GM21619 (cell line): ENCODE data around the gene FAM227B.
"Not testable (repeated sequence)": the region's sequence is repeated elsewhere in the genome, so short reads cannot be mapped to it uniquely, and the experiment has no call there.

Experiments used
- ATAC-seq: cut with Tn5 transposase; IDR thresholded peaks from one replicate; pipeline ENCODE4 v1.9.1; 2021; ENCODE audit not compliant: unreplicated experiment

The FAM227B gene

DNA sequence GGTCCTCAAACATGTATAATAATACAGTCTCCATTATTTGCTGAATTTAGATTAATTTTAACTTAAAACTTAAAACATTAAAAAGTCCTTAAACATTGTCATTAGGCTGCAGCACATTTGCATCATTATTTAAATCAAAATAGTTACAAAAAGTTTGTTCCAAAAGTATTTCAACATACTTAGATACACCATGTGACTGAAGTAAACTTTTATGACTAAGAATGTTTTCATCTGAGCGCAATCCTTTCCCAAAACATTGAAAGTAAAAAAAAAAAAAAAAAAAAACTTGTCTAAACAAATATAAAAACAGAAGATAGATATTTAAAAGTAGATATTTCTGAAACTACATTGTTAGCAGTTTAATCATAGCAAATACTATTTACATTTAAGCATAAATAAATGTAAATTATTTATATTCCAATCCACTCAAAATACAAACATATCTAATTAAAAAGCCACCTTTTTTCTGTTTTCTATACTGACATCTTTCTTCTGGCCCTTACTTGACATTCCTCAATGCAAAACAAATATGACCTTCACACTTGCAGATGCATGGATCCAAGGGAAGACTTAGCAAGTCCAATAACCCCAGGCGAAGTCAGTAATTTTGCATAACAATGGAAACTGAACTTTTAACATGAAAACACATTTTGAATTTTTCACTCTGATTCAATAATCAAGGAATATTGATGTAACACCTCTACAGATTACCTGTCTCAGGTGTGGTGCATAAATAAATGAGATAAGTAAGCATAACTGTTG is 10.3 kb downstream of the FAM227B start:
- no peak for ATAC-seq

GRCh38 chr15:49606594-49606993 is 14.0 kb downstream of the FAM227B start:
- ATAC-seq = no peak

GRCh38 chr15:49605588-49605987 is 15.0 kb downstream of the FAM227B start:
- no peak for ATAC-seq

DNA sequence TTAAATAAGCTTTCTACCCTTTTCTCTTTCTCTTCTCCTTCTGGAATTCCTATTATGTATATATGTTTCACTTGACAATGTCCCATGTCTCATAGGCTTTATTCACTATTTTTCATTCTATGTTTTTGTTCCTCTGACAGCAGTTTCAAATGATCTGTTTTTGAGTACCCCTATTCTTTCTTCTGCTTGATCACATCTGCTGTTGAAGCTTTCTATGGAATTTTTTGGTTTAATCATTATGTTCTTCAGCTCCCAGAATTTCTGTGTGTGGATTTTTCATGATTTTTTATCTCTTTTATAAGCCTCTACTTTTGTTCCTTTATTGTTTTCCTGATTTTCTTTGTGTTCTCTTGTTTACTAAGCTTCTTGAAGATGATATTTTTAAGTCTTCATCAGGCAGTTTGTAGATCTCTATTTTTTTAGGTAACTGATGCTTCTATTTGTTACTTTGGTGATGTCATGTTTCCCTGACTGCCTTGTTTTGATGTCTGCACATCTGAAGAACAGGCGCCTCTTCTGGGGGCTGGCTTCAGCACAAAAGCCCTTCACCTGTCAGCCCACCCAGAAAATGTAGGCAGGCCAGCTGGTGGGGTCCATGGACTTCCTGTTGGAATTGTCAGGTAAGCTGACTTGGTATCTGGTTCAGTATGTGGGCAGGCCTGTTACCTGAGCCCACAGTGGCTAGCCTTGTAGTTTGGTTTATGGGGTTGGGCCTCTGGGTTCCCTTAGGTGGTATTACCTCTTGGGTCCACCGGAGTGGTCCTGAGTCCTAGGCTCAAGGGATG is 15.8 kb downstream of the FAM227B start:
- no peak for ATAC-seq

DNA sequence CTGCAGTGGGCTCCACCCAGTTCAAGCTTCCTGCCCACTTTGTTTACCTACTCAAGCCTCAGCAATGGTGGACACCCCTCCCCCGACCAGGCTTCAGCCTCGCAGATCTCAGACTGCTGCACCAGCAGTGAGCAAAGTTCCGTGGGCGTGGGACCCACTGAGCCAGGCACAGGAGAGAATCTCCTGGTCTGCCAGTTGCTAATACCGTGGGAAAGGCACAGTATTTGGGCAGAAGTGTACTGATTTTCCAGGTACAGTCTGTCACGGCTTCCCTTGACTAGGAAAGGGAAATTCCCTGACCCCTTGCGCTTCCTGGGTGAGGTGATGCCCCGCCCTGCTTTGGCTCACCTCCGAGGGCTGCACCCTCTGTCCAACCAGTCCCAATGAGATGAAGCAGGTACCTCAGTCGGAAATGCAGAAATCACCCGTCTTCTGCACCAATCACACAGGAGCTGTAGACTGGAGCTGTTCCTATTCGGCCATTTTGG is 27.7 kb downstream of the FAM227B start:
- not testable (repeated sequence) for ATAC-seq

GRCh38 chr15:49589030-49589429 is 31.6 kb downstream of the FAM227B start:
- peak; percentile 84 for ATAC-seq

GRCh38 chr15:49573421-49573820 is 47.2 kb downstream of the FAM227B start:
- ATAC-seq = no peak

DNA sequence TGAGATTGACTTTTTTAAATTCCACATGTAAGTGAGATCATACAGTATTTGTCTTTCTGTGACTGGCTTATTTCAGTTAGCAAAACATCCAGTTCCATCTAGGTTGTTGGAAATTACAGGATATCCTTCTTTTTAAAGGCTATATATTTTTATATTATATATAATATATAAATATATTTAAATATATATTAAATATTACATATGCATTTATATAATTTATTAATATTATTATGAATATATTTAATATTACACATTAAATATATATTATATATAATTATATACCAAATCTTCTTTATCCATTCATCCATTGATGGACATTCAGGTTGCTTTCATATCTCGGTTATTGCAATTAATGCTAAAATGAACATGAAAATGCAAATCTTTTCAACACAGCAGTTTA is 49.9 kb downstream of the FAM227B start:
- ATAC-seq = no peak

DNA sequence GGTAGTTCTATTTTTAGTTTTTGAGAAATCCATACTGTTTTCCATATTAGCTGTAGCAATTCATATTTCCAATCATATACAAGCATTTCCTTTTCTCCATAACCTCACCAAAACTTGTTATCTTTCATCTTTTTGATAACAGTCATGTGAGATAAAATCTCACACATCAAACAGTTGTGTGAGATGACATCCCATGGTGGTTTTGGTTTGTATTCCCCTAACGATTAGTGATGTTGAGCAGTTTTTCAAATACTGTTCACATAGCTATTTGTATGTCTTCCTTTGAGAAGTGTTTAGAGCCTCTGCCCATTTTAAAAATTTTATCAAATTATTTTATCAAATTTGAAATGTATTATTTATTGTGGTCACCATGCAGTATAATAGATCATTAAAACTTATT is 50.4 kb downstream of the FAM227B start:
- no peak for ATAC-seq

GRCh38 chr15:49560045-49560444 is 60.6 kb downstream of the FAM227B start:
- no peak for ATAC-seq

GRCh38 chr15:49558929-49559328 is 61.7 kb downstream of the FAM227B start:
- ATAC-seq = no peak

GRCh38 chr15:49556437-49556836 is 64.2 kb downstream of the FAM227B start:
- no peak for ATAC-seq

DNA sequence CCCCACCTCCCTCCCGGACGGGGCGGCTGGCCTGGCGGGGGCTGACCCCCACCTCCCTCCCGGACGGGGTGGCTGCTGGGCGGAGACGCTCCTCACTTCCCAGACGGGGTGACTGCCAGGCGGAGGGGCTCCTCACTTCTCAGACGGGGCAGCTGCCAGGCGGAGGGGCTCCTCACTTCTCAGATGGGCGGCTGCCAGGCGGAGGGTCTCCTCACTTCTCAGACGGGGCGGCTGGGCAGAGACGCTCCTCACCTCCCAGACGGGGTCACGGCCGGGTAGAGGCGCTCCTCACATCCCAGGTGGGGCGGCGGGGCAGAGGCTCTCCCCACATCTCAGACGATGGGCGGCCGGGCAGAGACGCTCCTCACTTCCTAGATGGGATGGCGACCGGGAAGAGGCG is 70.3 kb downstream of the FAM227B start:
- not testable (repeated sequence) for ATAC-seq

GRCh38 chr15:49538520-49538919 is 82.1 kb downstream of the FAM227B start:
- no peak for ATAC-seq

GRCh38 chr15:49530092-49530491 is 90.5 kb downstream of the FAM227B start:
- ATAC-seq = no peak

GRCh38 chr15:49528289-49528688 is 92.3 kb downstream of the FAM227B start:
- no peak for ATAC-seq

- ATAC-seq = no peak
These were observed 98.8 kb downstream of the FAM227B start for GRCh38 chr15:49521802-49522201.

GRCh38 chr15:49512739-49513138 is 107.9 kb downstream of the FAM227B start:
- ATAC-seq = not testable (repeated sequence)

- no peak for ATAC-seq
These were observed 113.4 kb downstream of the FAM227B start for GRCh38 chr15:49507261-49507660.

- no peak for ATAC-seq
These were observed 114.3 kb downstream of the FAM227B start for GRCh38 chr15:49506341-49506740.

DNA sequence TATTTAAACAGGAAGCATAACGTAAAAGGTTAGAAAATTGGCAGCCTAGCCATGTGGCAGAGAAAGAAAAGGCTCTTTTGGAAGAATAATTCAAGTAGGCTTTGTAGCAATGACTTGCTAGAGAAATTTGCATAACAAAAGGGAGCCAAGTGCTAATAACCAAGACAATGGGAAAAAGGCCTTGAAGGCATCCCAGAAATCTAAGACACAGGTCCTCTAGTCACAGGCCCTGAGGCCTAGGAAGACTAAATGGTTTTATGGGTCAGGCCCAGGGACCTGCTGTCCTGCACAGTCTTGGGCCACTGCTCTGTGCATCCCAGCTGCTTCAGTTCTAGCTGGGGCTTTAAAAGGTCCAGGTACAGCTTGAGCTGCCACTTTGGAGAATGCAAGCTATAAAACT is 119.0 kb downstream of the FAM227B start:
- ATAC-seq = no peak
